GM10847 (cell line): ENCODE data around the gene GRIK4.

Experiments used
- POLR2A ChIP-seq: IDR thresholded peaks from 2 replicates; pipeline ENCODE4 v1.6.1; 2011; ENCODE audit not compliant: insufficient read length; ENCODE audit errors: extremely low read depth

Gene GRIK4

DNA sequence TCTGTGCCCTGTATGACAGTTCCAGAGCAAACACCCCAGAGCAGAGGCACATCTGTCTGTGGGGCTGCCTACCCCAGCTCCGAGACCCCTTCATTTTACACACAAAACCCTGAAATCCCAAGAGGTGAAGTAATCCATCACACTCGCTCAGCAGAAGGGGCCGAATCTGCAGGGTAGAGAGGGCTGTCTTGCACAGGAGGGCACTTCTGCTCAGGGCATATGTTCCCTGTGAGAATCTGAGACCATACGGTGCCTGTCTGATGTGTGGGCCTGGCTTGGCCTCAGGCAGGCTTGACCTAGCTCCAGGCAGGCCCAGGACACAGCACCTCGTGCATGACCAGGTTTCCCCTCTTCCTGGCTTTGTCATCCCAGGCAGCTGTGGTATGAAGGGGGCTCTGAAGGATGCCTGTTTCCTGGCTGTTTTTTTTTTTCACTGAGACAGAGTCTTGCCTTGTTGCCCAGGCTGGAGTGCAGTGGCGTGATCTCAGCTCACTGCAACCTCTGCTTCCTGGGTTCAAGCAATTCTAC, 37.2 kb downstream of the GRIK4 start:
- TF ChIP-seq POLR2A, result no peak

DNA sequence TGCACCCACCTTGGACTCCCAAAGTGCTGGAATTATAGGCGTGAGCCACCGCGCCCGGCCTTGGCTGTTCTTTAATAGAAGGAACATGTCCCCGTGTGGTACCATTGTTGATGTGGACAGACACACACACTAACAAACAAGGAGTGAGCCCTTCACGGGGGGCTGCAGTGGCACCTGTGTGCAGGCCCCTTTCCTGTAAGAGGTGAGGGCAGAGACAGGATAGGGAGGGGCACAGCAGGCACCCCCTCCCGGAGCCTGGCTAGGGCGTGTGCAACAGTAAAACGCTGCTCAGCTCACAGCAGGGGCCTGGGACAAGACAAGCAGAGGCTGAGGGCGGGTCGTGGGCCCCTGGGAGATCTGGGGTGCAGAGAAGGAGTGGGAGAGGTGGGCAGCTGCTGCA, 37.8 kb downstream of the GRIK4 start:
- no peak for TF ChIP-seq POLR2A

DNA sequence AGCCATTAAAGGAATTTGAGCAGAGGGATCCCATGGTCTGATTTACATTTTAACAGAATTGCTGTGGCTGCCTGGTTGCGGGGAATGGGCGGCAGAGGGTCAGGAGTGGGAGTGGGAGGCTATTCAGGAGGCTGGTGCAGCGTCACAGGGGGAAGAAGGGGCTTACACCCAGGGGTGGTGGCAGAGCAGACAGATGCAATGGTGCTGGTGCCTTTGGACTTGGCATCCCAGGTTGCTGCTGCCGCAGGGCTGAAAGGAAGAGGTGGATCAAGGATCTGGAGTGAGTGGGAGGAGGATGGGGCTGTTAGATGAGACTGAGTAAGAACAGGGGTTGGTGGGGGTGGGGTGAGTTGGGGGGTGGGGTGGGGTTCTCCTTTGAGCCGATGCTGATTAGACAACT, 38.5 kb downstream of the GRIK4 start:
- no peak for TF ChIP-seq POLR2A

DNA sequence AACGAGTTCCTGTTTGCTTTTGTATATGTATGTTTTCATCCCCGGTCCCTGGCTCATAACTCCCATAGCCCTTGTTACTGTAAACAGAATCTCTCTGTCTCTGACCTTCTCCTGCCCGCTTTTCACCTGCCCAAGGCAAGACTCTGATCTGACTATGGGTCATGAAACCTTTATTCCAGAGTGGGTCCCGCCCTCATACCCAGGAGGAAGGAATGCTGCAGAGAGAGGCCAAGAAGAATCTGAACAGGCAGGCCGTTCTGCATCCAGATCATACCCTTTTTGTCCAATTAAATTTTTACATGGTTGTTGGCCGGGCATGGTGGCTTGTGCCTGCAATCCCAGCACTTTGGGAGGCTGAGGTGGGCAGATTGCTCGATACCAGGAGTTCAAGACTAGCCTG, 39.6 kb downstream of the GRIK4 start:
- no peak for TF ChIP-seq POLR2A

DNA sequence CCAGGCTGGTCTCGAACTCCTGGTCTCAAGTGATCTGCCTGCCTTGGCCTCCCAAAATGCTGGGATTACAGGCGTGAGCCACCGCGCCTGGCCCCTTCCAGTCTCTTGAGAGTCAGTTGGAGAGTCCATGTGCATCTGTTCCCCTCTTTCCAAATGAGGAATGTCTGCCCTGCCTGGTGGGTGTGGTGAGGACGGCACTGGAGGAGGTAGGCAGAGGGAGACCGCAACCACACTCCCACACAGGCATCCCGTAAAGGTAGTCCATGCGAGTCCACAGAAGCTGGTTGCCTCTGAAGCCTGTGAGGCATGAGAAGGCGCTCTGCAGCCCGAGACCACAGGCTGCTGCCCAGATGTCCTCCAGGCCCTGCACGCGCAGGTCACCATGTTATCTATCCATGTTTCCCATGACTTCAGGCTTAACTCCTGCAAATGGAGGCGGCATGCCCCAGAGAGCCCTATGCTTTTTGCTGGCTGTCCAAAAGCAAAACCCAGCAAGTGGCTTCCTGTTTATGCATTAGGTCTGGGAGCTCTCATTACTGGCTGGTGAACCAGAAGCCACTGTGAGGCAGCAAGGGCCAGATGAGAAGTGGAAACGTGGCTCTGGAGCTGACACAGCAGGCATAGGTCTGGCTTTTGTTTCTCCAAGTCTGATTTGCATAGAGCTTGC, 43.4 kb downstream of the GRIK4 start:
- TF ChIP-seq POLR2A, result no peak

DNA sequence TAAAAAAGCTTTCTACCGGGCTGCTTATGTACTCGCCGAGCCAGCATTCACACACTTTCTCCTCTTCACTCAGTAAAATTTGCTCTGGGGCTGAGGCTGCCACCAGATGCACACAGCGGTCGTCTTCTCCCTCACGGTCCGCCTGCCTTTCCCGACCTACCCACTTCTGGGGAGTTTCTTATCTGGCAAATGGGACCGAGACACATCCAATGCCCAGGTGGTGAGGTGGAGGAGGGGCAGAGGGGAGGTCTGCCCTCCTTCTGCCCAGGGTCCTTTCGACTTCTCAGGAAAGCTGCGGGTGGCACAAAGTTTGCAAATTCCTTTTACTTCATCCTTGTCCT, 43.9 kb downstream of the GRIK4 start:
- TF ChIP-seq POLR2A, result no peak

DNA sequence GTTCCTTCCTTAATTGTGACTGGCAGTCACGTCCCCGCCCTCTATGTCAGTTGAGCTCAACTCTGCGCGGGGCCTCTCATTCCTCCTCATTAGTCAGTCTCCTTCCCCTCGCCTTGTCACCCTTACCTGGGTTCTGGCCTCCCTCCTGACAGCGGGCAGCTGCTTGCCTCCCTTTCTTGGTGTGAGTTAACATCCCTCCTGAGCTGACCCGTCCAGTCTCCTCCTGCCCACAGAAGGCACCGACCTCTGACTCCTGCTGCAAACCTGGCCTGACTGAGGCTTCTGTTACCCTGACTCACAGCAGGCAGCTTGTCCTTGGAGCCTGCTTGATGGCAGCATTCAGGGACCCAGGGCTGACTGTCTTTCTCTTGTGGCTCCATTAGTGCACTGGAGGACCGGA, 45.2 kb downstream of the GRIK4 start:
- no peak for TF ChIP-seq POLR2A

DNA sequence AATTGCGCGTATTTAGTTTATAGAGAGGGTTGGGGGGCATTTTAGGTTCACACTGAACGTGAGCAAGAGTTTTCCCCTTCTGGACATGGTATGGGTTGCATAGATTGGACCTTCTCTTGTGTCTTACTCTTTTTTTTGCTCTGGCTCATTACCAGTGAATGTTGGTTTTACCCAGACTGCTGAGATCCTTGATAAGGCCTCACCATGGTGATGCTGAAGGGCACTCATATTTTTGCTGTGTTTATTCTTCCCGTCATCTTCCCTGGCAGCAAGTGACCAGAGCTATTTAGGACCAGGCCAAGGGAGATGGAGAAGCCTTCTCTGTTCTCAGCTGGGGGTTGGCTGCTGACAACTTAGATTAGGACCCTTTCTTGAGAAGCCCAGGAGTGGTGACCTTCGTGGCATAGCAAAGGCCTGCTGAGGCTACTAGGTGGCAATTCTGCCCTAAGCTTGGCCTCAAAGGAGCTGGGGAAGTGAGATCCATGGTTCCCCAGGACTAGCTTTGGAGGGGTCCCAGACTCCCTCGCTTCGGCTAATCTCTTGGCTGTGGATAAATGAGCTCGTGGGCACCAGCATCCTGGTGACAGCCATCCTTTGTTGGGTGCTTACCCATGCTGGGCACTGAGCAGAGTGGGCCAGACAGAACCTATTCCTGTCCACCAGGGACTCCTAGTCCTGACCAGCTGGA, 47.3 kb downstream of the GRIK4 start:
- no peak for TF ChIP-seq POLR2A

DNA sequence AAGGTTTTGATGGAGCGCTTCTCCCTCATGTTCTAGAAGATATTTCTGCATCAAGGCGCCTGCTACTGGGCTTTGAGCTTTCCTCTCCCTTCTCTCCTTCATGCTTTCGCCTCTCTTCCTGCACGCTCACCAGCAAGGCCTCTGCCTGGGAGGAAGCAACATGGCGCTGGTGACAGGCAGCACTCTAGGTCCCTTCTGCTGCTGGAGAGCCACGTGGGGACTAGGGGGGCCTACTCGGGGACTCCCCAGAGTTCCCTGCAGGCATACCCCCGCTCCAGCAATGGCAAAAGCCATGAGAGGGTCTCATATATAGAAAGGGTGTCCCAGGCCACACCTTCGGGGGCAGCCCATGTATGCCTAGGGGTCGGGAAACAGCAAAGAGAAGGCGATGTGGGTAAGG, 49.7 kb downstream of the GRIK4 start:
- no peak for TF ChIP-seq POLR2A

DNA sequence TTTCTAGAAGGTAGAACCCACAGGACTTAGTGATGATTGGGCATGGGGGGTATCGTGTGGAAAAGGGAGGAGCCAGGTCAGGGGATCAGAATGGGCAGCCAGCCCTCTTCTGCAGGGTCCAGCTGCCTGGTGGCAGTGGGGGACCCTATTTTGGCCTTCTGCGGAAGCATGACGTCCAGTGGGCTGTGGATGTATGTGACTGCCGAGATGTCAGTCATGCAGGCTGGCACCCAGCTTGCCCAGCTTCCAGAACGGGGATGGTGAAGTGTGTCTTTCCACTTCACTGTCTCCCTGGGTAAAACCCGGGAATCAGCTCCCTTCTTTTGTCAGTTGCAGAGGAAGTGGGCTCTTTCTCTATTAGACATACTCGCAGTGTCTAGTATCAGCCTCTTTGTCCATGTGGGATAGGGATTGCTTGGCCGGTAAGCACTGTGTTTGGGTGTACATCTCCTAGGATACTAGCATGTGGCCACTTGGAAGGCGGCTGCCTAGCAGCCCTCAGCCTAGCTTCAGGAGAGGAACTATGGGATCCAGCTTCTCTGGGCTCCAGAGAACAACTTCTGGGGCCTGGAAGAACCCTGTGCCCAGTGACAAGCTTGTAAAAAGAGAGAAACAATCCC, 51.4 kb downstream of the GRIK4 start:
- TF ChIP-seq POLR2A, result no peak

DNA sequence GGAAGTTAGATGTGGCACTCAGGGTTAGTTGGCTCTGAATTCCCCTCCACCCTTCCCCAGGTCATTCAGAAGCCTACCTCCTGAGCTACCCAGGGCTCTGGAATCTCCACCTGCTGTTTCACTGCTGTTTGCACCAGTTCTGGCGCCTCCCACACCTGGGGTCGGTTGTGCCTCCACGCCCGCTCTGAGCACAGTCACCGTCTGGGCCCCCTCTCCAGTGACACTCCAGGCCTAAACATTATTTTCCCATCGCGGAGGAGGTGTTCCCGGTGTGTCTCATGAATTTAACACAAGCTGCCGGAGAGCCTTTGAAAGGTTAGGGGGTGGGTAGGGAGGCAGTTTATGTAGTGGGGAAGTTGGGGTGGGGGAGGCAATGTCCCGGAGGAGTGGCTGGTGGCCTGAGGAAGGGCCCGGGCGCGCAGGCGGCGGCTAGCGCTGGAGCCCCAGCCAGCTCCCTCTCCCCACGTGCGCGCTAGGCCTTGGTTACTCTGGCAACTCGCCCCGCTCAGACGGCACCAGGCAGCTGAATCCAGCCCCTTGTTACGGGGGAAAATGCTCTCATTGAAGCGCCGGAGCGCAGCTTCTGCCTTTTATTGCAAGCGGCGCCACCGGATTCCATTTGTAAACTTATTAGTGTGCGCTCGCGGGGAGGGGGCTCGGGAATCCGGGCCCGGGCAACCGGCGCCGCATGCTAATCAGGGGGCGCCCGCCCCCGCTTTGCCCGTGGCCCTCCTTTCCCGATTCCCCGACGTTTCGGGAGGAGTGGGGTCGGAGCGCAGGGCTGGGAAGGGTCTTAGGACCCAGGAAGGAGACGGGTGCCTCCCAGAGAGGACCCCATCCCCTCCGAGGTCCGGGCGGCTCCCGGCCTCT, 52.4 kb downstream of the GRIK4 start:
- TF ChIP-seq POLR2A, result no peak

DNA sequence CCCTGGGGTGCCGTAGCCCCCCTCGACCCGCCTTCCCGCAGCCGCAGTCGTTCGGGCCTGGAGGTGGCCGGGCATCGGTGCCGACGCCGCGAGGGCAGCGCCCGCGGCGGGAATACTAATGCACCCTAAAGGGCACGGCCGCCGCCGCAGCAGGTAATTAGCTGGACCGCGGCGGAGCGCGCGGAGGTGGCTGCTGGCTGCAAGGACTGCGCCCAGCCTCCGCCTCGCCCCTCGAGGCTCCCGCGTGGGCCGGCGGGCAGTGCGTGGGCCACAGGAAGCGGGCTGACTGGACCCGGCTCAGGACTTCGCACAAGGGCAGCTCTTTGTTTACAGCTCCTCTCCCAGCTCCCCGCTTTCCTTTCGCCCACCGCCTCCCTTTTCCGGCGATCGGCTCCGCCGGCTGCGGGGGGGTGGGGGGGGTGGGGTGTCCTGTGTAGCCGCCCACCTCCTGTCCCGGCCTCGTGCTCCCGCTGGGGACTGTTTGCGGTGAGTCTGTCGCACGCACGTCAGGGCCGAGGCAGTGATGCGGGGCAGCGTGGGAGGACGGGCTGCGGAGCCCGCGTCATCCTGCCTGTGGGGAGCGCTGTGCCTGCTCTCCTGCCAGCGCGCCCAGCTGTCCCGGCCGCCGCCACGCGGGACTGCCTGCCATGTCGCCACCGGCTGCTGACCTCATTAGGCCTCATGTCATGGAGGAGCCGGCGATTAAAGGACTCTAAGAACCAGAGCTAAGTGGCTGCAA, 53.2 kb downstream of the GRIK4 start:
- no peak for TF ChIP-seq POLR2A

DNA sequence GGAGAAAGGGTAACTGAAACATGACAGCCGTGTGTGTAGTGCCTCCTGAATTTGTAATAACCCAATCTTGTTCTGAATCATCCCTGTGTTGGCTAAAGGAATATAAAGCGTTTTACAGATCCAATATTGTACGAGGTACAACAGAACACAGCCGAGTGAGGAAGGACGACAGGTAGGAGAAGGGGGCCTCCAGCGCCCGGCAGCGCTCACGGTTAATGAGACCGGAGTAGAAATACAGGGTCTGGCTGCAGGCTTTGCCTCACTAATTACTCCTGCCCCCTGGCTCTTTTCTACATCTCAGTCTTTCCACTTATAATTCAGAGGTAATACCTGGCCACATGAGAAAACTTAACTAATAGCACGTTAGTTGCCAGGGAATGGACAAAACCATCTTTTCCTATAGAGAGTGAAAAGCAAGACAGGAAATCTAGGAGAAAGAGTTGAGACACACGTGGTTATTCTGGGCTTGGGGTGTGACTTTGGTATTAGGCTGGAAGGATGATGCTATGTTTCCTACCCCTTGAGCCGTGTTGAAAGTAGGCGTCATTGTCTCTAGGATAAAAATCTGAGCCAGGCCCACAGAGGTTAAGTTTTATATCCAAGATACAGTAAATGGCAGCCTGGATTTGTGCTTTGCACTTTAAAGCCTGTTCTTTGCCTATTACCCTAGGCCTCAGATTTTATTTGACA, 54.1 kb downstream of the GRIK4 start:
- TF ChIP-seq POLR2A, result no peak

DNA sequence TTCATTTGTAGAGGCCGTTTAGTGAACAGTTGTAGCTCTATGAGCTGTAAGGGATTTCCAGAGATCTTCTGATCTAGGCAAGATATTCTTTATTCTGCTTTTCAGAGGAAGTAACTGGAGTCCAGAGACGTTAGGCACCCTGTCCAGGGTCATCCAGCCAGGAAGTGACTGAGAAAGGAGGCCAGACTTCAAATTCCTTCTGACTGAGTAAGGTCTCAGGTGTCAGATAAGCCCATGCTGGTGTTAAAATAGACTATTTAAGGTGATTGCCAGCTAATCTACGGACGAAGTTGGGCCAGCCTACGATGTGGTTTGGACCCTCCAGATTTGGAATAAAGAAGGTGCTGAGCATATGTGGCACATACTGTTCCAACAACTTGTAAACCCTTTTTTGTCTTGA, 54.6 kb downstream of the GRIK4 start:
- no peak for TF ChIP-seq POLR2A
